Ramos (cell line): ENCODE measurements around the gene NCAM2.
"Not testable (repeated sequence)": the region's sequence is repeated elsewhere in the genome, so short reads cannot be mapped to it uniquely, and the experiment has no call there.

ENCODE experiments used
- in situ Hi-C: fragments of 300-500 bp; cut with MboI; formaldehyde crosslinking; loops from one replicate; pipeline ENCODE4 v1.14.3; 2022; ENCODE audit warnings: low sequenced_read_pairs; ENCODE audit not compliant: unreplicated experiment

Gene NCAM2

DNA sequence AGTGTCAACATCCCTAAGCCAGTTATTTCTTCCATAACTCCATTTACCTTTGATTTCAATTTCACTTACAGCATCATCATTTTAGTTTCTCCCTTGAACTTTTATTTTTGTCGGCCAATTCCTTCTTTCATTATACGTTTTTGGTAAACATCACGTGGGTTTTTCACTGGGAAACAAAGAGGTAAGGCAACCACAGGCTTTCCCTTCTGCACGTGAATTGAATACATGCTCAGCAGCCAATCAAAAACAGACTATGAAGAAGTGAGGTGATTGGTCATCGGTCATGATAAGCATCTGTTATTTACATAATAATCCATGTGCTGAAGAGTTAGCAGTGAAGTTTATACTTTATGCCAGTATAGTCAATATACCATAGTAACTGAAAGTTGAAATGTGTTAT, 98.7 kb downstream of the NCAM2 start:
- in situ Hi-C loops = no loop called here

DNA sequence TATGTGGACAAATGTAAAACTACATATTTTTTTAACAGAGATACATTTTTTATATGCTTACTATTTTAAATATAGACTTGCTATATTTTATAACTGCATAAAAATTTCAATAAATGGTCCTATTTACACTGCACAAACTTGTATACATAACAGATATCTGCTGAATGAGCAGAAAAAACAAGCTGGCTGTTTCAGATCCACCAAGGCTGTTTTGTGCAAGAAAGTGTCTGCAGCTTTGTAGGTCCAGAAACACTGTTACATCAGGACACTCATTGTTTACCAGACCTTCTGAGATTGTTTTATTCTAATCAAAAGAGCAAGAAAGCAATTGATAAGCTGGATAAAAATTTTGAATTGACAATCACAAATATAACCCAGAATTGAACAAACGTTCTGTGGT, 99.3 kb downstream of the NCAM2 start:
- in situ Hi-C loops = no loop called here

DNA sequence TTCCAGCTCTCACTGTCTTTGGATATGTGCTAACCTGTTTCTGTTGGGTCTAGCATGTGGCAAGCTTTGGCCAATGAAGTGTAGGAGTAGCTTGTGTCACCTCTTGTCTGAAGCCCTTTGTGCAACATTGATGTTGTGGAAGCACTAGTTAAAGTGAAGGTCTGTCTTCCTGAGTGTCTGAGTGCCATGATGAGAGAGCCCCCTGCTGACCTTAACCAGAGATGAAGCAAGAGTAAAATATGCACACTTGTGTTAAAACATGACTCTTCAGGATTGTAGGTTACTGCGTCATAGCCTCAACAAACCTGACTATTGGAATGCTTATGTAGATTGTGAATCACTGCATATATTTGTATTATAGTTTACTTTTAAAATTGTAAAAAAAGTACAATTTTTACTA, 103.7 kb downstream of the NCAM2 start:
- in situ Hi-C loops = no loop called here

DNA sequence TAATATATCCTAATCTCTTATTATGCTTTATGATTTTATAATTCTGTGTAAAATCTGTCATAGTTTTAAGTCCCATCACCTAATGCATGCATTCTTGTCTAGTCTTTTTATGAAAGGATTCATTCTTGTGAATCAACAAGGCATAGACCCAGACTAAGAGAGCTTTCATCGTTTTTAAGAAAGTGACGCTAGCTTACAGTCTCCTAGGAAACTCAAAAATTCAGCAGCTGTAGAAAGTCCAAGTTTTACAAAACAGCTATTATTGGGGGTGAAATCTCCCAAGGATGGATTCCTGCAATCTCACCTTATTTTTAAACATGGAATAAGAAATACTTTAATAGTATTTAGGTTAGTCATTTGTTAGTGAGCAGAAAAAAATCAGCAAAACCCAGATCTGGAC, 104.7 kb downstream of the NCAM2 start:
- in situ Hi-C loops = no loop called here

DNA sequence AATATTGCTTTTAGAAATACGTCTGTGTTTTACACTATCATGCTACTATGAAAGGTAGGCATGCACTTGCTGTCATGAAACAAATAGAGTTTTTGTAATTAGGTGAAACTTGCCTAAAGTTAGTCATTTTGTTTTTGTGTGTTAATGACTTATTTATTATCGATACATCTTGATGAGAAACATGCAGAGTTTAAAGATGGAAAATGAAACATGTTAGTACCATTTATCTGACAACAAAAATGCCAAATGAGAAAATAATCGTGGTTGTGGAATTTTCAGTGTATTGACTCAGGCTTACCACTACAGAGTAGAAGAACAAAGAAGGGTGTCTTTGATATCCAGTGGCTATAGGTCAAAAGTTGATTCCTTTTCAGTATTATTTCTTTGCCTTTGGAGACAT, 105.5 kb downstream of the NCAM2 start:
- in situ Hi-C loops = no loop called here

DNA sequence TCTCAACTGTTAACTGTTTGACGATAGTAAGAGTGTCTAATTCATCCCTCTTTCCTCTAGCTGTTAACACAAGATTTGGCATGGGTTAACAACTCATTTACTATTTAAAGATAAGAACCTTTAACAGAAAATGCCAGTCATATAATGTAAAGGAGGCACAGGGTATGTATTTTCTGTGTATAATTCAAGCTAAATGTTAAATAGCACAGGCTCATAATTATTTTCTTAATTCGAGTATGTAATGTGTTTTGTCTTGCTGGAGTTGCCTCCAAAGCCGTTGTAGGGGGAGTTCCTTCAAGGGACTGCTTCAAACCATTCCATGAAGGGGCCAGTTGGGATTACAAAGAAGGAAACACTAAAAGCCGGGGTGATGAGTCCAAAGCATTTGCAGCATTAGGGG, 111.5 kb downstream of the NCAM2 start:
- in situ Hi-C loops = no loop called here

DNA sequence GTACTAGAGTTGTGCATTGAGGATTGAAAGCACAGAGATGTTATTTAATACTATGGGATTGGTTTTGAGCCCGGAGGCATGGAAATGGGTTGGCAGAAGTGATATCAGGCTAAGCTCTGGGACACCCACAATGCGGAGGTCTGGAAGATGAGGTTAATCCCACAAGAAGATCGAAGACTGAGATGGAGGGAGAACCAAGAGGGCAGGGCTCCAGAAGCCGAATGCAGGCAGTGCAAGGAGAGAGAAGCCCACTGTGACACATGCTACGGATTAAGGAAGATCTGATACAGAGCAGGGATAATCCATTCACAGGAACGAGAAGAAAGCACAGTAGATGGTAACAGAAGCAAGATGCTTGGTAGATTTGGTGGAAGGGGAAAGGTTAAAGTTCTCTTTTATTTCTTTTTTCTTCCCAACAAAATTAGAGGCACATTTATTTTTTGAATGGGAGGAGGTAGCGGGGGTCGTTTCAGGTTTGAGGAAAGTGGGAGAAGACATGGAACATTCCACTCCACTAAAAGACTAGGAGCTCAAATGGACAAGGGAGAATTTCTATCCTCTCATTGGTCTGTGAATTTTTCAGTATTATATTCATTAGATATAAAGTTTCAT, 113.2 kb downstream of the NCAM2 start:
- in situ Hi-C loops = no loop called here

DNA sequence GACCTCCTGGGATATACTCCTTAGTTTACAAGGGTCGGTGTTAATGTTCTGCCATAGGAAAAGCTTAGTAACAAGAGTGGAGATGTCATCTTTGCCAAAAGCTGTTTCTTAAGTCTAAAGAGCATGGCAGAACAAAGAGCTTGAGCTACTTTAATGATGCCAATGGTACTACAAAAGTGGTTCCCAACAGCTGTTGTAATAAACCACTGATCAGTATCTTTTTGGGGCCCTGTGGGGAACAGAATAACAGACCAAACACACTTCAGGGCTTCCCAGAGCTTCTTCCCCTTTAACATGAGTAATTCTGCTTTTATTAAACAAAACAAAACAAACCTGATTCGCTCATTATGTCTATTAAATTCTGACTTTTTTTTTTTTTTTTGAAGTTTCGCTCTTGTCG, 116.3 kb downstream of the NCAM2 start:
- in situ Hi-C loops = no loop called here

DNA sequence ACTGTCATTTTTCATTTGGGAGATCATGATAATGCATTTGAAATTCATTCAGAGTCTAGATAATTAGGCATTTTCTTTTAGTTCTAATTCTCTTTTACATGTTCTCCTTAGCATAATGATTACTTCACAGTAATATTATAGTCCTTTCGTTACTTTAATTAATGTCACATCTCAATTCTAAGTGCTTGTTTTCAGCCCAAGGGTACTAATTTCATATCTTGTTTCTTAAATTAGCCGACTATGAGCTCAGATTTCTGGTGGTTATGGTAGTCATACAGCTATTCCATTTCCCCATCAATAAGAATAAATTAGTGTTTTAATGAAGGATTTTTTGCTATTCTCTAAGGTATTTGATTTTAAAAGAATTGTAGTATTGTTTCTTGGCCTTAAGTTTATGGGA, 120.9 kb downstream of the NCAM2 start:
- in situ Hi-C loops = no loop called here

DNA sequence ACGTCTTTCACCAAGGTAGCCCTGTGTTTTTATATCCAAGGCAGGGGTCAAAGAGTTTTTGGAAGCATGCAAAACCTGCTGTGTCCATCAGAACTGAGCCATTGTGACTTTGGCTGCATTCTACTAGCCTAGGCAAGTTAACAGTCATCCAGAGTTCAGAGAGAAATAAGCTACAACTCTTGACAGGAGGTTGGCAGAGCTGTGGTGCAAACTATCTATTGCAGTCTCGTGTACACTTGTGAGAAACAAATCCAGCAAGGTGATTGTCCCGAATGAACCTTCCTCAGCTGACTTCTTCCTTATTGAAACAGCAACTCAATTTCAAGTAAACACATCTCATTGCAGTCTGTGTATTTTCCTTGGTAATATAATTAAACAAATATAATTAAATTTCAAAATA, 124.5 kb downstream of the NCAM2 start:
- in situ Hi-C loops = no loop called here

DNA sequence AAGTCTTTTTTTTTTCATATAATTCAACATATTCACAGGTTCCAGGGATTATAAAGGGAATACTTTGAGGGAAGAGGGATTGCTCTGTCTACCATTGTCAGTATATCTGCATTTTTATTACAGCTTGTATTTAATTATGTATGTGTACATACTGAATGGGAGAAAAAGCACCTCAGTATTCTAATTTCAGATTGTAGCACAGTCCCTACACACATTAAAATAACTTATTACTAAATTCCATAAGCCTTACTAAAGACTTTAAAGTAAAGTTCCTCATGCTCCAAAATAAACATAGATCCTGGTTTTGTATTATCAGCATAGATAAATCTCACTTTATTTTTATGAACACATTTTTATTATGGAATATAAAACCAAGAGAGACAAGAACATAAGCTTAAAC, 134.2 kb downstream of the NCAM2 start:
- in situ Hi-C loops = no loop called here

DNA sequence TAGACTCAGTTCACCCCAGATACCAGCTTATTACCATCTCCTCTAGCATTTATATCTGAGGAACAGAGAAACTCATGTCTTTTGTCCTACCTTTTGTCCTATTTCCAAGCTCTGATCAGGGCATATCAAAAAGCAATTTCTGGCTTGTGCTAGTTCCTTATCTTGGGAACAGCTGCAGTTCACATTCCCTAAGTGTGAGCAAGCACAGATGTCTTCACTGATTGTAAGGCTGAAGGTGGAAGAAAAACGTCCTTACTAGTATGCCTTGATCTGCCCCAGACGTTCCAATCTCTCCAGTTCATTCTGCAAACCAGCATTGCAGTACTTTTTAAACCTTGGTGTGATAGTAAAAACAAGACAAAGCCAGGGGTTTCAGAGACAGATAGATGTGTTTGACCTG, 139.8 kb downstream of the NCAM2 start:
- in situ Hi-C loops = no loop called here

DNA sequence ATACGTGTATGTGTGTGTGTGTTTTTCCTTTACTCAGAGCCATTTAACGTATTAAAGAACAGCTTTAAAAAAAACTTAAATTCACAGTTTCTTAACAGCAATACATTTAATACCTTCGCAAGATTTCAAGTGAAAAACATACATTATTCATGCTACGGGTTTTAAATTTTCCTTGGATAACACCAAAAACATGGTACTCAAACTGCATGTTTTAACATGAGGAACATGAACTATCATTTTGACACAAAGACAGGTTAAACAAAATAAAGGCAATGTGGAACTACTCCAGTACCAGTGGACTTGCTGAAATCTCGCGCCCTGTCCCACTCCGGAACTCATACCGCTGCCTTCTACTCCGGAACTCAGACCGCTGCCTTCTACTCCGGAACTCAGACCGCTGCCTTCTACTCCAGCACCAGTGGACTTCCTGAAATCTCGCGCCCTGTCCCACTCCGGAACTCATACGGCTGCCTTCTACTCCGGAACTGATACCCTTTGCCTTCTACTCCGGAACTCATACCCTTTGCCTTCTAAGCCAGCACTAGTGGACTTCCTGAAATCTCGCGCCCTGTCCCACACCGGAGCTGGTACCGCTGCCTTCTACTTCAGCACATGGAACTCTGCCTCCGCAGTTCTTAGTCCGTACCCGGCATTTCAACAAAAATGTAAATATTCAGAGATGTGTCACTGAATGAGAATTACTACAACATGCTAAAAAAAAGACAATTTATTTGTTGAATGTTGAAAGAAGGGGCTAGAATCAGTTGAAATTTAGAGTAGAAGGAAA, 148.6 kb downstream of the NCAM2 start:
- in situ Hi-C loops = no loop called here

DNA sequence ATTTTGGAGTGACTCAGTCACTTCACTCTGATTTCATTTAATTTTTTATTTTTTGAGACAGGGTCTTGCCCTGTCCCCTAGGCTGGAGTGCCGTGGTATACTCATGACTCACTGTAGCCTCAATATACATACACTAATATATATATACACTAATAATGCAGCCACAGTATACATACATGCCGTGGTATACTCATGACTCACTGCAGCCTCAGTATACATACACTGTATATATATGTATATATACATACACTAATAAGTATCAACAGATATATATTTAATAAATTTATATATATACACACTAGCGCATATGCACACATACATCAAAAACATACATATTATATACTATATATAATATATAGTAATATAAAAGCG, 149.2 kb downstream of the NCAM2 start:
- in situ Hi-C loops = no loop called here

DNA sequence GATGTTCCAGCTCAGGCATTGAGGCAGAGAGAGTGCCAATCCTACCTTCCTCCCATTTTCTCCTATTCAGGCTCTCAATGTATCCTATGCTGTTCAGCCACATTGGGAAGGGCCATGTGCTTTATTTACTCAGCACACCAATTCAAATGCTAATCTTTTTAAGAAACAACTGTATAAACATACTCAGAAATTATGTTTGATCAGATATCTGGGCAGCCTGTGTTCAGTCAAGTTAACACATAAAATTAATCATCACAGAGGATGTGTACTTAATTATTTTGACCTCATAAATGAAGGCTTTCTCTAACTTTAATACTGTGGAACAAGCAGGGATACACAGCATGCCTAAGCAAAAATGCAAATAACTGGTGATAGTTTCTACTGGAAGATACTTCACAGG, 149.8 kb downstream of the NCAM2 start:
- in situ Hi-C loops = no loop called here

DNA sequence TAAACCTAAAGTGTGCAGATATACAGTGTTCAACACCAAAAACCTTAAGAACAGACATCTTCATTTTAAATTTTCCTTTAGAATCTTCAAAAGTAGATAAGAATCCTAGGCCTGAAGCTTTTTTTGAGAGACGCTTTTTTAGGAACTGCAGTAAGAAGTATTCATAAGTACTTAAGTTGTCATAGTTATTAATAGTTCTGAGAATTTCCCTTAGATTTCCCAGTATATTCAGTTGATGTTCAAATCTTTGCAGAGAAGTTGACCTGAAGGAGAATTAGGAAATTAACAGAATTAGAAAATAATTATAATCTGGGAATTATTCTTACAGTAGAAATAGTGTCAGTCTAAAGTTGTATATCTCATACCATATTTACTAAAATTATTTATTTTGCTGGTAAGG, 150.3 kb downstream of the NCAM2 start:
- in situ Hi-C loops = no loop called here

DNA sequence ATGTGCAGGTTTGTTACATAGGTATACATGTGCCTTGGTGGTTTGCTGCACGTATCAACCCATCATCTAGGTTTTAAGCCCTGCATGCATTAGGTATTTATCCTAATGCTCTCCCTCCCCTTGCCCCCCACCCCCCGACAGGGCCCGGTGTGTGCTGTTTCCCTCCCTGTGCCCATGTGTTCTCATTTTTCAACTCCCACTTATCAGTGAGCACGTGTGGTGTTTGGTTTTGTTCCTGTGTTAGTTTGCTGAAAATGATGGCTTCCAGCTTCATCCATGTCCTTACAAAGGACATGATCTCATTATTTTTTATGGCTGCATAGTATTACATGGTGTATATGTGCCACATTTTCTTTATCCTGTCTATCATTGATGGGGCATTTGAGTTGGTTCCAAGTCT, 151.2 kb downstream of the NCAM2 start:
- in situ Hi-C loops = not testable (repeated sequence)

DNA sequence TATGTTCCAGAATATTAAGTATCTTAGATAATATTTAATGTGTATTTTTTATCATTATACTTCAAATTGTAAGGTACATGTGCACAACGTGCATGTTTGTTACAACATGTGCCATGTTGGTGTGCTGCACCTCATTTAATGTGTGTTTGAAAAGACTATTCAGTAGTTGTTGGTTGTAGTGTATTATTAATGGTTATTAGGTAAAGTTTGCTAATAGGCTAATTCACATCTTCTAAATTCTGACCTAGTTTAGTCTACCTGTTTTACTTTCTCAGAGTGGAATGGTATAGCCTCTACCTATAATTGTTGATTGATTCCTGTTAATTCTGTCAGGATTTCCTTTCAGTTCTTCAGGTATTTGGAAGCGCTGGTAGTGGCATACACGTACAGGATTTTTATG, 153.0 kb downstream of the NCAM2 start:
- in situ Hi-C loops = loop anchor here (25.0 kb wide), 2 partner anchors 761 to 1636 kb away; no protein-coding TSS in a partner anchor

DNA sequence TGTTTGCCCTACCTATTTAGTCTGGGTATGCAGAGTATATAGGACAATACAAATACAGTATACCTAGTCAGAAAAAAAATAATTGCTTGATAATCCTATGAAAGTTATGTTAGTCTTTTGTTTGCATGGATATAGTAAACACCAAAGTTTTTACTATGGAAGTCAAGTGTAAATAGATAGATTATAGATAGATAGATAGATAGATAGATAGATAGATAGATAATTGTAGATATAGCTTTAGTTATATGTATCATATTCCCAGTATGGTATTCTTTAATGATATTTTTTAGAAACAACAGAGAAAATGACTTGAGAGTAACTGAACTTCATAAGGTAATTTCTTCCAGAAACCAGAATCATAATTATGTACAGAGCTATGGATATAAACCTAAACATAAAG, 158.2 kb downstream of the NCAM2 start:
- in situ Hi-C loops = loop anchor here (25.0 kb wide), 2 partner anchors 756 to 1631 kb away; no protein-coding TSS in a partner anchor

DNA sequence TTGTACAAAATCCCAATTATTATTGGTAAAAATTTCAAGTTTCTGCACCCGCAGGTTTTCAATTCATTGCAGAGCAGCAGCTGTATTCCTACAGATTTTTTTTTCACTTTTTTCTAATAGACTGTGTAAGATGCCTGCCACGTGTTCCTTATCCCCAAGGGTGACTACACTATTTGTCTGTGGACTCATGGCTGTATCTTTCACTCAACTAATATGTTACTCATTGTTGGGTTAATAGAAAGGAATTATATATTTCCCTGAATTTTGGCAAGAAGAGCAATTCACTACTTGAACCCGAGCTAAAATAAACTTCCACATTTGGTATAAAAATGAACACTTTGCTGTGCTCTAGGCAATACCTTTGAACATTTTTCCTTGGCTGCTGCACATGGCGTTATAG, 158.7 kb downstream of the NCAM2 start:
- in situ Hi-C loops = loop anchor here (25.0 kb wide), 2 partner anchors 755 to 1630 kb away; no protein-coding TSS in a partner anchor

DNA sequence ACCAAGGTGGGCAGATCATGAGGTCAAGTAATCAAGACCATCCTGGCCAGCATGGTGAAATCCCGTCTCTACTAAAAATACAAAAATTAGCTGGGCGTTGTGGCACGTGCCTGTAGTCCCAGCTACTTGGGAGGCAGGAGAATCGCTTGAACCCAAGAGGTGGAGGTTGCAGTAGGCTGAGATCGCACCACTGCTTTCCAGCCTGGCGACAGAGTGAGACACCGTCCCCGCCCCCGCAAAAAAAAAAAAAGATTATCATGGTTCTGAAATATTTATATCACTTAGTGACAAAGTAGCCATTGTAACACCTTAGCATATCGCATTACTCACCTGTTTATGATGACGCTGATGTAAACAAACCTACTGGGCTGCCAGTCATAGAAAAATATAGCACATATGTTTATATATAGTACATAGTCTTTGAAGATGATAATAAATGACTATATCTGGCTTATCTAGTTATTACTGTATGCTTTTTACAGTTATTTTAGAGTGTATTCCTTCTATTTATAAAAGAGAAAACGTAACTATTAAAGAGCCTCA, 160.2 kb downstream of the NCAM2 start:
- in situ Hi-C loops = loop anchor here (25.0 kb wide), 2 partner anchors 754 to 1629 kb away; no protein-coding TSS in a partner anchor
